Stimulated activated naive CD8-positive, alpha-beta T cell treated with anti-CD3 and anti-CD28 coated beads, Interleukin-15, amount 100 ng/mL, for 72 hours (primary cell): ENCODE results near the gene BPIFA3.

Experiments used
- ATAC-seq: fragments of 150-1000 bp; cut with Tn5 transposase; 2 replicates; pipeline ENCODE4 v1.10.0; 2021; ENCODE audit warnings: mild to moderate bottlenecking, moderate library complexity
- DNase-seq, 2 donors: peaks; one replicate each; pipeline ENCODE4 v3.0.0; 2021 to 2022
- H3K27ac Mint-ChIP-seq, 2 donors: one replicate each; pipeline ENCODE4 v1.8.0; 2022; ENCODE audit warnings: mild to moderate bottlenecking in 2 of 2, mixed read lengths in 2 of 2, moderate library complexity in 2 of 2
- H3K27me3 Mint-ChIP-seq: one replicate; pipeline ENCODE4 v1.8.0; 2022; ENCODE audit warnings: mixed read lengths
- H3K4me1 Mint-ChIP-seq: one replicate; pipeline ENCODE4 v1.8.0; 2022; ENCODE audit warnings: mild to moderate bottlenecking, mixed read lengths
- H3K4me3 Mint-ChIP-seq, 2 donors: one replicate each; pipeline ENCODE4 v1.8.0; 2022; ENCODE audit warnings: mild to moderate bottlenecking in 2 of 2, mixed read lengths in 2 of 2, moderate library complexity in 1 of 2
- H3K9me3 Mint-ChIP-seq, 2 donors: one replicate each; pipeline ENCODE4 v1.8.0; 2022; ENCODE audit warnings: mixed read lengths in 2 of 2

BPIFA3 gene

DNA sequence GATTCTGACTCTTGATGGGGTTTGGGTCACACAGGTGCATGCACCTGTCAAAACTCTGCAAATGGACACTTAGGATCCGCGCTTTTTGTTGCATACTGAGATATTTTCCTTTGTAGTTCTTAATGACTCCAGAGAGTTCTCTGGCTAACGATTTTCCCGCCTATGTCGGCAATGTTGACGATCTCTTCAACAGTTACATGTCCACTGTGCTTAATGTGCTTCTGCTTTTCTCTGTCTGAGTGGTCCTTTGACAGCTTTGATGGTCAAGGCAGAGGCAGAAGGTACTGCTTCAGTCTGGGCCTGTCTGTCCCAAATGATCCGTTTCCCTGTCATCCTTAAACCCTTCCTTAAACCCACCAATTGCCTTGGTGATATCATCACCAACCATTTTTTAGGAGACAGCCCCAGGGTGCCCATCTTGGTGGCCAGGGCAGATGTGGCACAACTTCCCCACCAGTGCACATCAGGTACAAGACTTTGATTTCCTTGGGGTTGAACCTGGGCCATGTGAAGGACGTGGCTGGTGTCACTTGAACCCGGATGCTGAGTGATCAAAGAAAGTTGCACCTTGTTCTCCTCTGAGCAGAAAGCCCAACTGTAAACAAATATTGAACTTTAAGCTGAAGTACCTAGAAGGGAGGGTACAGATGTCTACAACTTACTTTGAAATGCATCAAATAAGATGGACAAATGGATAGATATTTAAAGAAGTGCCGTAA lies 55.2 kb downstream of the BPIFA3 start:
- H3K4me3 Mint-ChIP-seq = no peak overlapping the region
- H3K9me3 Mint-ChIP-seq = no peaks in the 10 kb centered on the region
- ATAC-seq (no peak), DNase-seq (no peak)
- peaks cover 27% of the 10 kb centered on the region for H3K27me3 Mint-ChIP-seq
- no peak overlapping the region for H3K27ac Mint-ChIP-seq
- no peaks in the 10 kb centered on the region for H3K4me1 Mint-ChIP-seq

DNA sequence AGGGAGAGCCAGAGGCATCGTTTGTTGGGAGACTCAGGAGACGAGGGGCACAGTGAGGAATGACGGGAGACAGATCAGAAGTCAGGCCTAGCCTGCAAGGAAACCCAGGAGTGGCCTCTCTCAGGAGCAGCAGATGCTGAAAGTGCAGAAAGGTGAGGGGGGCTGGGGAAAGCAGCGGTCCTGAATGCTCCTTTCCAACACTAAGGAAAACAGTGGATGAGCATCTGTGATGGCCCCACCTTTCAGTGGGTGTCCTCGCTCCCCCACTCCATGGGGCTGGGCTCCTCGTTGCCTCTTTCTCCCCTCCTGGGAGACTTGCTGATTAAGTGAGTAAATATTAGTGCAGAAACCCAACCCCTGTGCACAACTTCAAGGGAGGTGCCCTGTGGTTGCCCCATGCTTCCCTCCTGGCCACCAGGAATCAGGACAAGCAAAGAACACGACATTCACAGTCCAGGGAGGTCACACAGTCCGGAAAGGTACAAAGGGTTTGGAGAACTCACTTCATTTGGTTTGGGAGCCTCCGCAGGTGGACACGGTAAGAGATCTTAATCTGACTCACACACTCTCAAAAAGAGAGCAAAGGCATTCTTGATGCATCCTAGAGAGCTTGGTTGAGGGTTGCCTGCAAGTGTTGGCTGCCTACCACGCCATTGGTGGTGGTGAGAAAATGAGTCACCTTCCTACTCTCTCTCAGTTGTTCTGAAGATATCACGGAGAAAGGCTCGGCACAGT lies 56.1 kb downstream of the BPIFA3 start:
- Mint-ChIP-seq H3K4me3 (no peak overlapping the region), H3K9me3 (no peaks in the 10 kb centered on the region), H3K4me1 (no peaks in the 10 kb centered on the region), H3K27ac (no peak overlapping the region), H3K27me3 (peaks cover 26% of the 10 kb centered on the region)
- ATAC-seq = peak; percentile 57
- no peak for DNase-seq

DNA sequence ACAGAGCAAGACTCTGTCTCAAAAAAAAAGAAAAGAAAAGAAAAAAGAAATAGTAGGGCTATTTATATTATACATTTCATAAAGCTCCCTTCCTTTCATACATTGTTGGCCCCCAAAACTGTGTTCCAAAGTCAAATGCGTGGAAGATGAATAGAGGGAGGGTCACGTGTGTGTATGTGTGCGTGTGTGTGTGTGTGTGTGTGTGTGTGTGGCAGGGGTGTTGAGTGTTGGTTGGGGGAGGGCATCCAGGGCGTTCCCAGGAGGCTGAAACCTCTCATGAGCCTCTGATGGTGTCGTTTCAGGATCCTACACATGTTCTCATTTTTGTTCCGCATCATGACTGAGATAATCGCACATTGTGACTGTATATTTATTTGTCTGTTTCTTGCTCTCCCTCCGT lies 58.1 kb downstream of the BPIFA3 start:
- H3K4me3 Mint-ChIP-seq = no peak overlapping the region
- H3K27ac Mint-ChIP-seq = no peak overlapping the region
- H3K9me3 Mint-ChIP-seq = no peaks in the 10 kb centered on the region
- ATAC-seq = no peak
- no peaks in the 10 kb centered on the region for H3K4me1 Mint-ChIP-seq
- DNase-seq = no peak
- H3K27me3 Mint-ChIP-seq = peaks cover 22% of the 10 kb centered on the region

DNA sequence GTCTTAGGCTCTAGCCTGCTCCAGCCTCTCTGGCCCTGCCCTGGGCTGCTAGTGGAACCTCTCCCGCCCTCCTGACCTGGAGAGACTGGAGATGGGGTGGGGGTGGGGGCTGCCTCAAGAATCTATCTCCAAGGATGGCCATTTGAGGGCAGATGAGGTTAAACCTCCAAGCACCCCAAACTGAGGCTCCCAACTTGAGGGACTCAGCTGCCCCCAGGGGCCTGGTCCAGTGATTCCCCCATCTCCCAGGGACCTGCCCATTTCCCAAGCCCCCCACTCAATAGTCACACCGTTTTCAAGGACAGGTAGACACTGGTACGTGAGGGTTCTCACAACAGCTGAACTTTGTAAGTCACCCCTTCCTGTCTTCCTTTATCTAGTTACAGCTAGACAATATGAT lies 58.7 kb downstream of the BPIFA3 start:
- no peaks in the 10 kb centered on the region for H3K4me1 Mint-ChIP-seq
- peaks cover 16% of the 10 kb centered on the region for H3K27me3 Mint-ChIP-seq
- no peaks in the 10 kb centered on the region for H3K9me3 Mint-ChIP-seq
- H3K27ac Mint-ChIP-seq = peak overlapping the region in 1 of 2 donors; percentile 39
- no peak overlapping the region for H3K4me3 Mint-ChIP-seq
- DNase-seq (no peak), ATAC-seq (no peak)

DNA sequence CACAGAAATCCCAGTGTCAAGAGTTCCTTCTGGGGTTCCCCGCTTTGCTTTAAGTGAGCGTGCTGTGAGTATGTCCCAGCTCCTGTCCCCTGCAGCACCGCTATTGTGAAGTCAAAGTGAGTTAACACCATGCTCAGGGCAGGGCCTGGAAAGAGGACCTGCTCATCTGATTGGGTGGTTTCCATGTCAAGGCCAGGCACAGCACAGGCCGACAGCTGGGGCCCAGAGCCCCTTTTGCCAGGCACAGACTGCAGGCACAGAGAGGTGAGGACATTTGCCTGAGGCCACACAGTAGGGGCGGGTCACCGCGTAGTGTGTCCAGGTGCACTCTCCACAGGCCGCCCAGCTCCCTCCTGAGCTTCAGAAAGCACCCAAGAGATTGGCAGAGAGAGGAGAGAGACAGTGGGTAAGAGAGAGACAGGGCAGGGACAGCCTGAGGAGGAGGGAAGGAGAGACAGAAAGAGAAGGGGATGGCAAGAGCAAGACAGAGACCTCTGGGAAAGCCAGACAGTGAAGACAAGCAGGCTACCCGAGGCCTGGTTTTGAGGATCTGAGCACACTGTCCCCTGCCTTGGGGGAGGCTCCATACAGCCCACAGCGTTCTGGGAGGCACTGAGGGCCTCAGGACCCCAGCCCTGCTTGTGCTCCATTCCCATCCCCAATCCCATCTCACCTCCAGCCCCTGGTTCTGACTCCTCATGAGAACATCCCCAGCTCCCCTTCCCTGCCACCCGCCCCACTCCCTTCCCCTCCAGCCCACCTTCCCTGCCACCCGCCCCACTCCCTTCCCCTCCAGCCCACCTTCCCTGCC lies 59.4 kb downstream of the BPIFA3 start:
- H3K27ac Mint-ChIP-seq = peak overlapping the region; percentile 28 to 90
- H3K27me3 Mint-ChIP-seq = peaks cover 10% of the 10 kb centered on the region
- H3K9me3 Mint-ChIP-seq = no peaks in the 10 kb centered on the region
- no peak overlapping the region for H3K4me3 Mint-ChIP-seq
- no peaks in the 10 kb centered on the region for H3K4me1 Mint-ChIP-seq
- DNase-seq = no peak
- no peak for ATAC-seq
